ENCODE data around the gene DNAJB8. TPM values are rescaled to one million over a fixed set of nuclear protein-coding genes. Genes with fewer than 3 reads are reported as not detected.

Gene DNAJB8
- total RNA-seq, 4 donors from 2014 or later, result not detected

DNA sequence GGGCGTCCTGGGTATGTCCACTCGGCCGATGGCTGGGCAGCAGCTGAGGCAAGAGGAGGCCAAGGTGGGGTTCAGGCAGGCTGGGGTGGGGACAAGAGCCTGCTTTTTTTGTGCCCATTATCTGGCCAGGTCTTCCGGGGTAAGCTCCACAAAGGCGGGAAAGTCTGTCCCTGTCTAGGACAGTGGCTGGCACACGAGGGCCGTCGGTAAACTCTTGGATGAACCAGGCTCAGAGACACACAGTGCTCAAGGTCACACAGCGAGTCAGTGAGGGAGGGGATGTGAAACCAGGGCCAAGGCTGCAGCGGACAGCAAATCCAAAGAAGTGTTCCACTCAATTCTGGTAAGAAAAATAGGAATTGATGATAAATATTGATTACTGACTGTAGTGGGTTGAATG, 2.9 kb downstream of the DNAJB8 start:
- TF ChIP-seq, protein P1, sequence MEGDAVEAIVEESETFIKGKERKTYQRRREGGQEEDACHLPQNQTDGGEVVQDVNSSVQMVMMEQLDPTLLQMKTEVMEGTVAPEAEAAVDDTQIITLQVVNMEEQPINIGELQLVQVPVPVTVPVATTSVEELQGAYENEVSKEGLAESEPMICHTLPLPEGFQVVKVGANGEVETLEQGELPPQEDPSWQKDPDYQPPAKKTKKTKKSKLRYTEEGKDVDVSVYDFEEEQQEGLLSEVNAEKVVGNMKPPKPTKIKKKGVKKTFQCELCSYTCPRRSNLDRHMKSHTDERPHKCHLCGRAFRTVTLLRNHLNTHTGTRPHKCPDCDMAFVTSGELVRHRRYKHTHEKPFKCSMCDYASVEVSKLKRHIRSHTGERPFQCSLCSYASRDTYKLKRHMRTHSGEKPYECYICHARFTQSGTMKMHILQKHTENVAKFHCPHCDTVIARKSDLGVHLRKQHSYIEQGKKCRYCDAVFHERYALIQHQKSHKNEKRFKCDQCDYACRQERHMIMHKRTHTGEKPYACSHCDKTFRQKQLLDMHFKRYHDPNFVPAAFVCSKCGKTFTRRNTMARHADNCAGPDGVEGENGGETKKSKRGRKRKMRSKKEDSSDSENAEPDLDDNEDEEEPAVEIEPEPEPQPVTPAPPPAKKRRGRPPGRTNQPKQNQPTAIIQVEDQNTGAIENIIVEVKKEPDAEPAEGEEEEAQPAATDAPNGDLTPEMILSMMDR (IDR thresholded peaks at IDR 0.05; ENCODE audit: low read depth), result no peak

DNA sequence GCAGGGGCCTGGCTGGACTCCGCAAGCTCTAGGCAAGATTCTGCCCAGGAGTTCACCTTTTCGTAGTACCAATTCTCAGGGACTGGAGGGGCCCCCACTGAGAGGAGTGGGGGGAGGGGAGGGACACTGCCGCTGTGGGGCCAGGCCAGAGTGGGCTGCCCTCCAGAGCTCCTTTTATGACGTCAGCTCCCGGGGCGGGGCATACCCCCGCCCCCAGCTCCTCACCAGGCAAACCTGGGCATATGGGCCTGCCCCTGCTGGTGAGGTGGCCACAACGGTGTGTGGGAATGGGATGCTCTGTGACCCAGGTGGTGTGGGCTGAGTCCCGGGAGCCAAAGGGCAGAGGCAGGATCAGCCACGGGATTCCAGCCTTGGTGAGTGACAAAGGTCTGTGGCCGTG, 3.3 kb downstream of the DNAJB8 start:
- TF ChIP-seq, protein P1 (IDR thresholded peaks at IDR 0.05; ENCODE audit: low read depth), result no peak

DNA sequence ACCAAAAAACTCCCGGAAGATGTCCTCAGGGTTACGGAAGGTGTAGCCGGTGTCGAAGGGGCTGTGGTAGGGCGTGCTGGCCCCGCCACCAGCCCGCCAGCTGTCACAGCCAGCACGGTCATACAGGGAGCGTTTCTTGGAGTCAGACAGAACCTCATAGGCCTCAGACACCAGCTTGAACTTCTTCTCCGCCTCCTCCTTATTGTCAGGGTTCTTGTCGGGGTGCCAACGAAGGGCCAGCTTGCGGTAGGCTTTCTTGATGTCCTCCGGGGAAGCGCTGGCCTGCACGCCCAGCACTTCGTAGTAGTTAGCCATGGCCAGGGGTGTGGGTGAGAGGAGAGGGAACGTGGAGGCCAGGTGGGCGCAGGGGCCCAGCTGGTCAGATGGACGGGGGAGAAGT, 3.8 kb downstream of the DNAJB8 start:
- TF ChIP-seq, protein P1 (IDR thresholded peaks at IDR 0.05; ENCODE audit: low read depth), result no peak

DNA sequence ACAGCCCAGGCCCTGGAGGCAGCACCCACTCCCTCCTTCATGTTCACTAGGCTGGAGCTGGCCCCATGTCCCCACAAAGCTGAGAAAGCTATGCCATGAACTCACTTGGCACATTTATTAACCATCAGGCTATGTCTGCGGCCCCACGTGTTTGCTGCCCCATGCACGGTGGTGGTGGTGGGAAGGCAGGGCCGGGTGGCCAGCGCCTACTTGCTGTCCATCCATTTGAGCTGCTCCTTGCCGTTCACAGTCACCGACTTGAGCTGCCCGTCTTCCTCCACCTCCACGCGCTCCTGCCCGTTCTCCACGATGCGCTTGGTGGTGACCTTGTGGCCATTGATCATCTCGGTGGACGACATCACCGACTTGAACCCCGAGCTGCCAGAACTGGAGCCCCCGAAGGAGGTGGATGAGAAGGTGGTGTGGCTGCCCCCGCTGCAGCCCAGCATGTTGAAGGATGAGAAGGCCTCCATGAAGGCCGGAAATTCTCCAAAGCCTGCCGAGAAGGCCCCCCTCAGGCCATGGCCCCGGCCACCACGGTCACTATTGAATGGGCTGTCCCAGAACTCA, 4.3 kb downstream of the DNAJB8 start:
- TF ChIP-seq, protein P1 (IDR thresholded peaks at IDR 0.05; ENCODE audit: low read depth), result no peak

DNA sequence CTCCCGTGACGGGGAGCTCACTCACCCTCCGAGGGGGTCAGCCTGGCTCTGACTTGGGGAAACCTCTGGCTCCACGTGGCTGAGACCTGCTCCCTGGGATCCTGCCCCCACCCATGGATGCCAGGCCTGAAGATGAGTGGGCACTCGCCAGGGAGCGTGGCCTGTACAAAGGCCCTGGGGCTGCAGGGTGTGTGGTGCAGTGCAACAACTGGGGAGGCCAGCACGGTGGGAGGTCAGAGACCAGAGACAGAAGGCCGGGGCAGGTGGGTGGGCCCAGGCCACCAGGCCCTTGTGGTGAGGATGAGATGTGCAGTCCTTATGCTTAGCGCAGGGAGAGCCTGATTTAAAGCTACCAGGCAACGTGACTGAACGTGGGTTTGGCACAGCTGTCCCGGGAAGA, 5.0 kb downstream of the DNAJB8 start:
- TF ChIP-seq, protein P1 (IDR thresholded peaks at IDR 0.05; ENCODE audit: low read depth), result no peak

DNA sequence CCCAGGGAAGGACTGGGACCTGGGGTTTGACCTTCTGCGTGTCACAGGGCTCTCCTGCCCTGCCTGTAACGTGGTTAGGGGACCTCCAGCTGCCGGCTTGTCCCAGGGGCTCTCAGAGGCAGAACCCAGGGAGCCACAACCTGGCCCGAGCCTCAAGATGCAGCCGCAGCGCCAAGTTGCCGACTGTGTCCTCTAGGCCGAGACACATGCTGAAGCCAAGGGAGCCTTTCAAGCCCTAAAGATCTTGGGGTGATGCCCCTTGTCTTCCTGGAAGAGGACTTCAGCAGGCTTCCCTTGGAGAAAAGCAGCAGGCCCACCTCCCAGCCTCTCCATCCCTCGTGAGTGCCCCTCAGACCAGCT, 7.2 kb downstream of the DNAJB8 start:
- TF ChIP-seq, protein P1 (IDR thresholded peaks at IDR 0.05; ENCODE audit: low read depth), result no peak

DNA sequence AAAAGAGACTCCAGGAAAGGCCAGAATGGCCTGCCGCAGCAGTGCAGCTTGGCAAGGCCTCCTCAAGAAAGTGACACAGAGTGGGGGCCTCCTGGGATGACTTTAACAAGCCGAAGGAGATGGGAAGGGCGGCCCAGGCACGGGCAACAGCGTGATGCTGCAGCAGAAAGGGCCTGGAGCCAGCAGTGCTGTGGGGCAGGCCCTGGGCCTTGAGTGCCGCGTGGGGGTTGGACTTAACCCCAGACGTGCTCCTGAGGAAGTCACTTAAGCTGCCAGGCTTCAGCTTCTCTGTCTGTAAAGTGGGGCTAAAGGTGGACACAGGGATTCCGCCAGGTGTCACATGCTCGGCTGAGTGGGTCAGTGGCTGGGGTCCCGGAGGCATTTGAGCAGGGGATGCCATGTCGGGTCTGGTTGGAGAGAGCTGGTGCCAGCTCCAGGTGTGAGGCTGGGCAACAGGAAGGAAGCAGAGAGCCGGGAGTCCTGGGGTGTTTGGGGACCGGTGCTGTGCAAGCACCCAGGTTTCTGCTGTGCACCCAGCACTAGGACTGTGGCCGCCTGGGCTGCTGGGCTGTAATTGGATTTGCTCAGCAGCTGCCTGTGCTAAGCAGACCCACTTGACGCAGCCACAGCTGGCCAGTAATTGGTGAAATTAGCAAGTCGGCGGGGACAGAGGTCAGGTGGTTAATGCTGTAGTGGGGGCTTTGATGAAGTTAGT, 7.8 kb downstream of the DNAJB8 start:
- TF ChIP-seq, protein P1 (IDR thresholded peaks at IDR 0.05; ENCODE audit: low read depth), result no peak

Measured in subcutaneous adipose tissue (tissue), 4 donors.